ENCODE data around the gene SEMA4B. TPM values are rescaled to one million over a fixed set of nuclear protein-coding genes. Genes with fewer than 3 reads are reported as not detected.
A peak's percentile ranks its signal among the peaks of the same experiment; 100 is the strongest.

SEMA4B gene
- total and polyA plus RNA-seq, 9 of the 15 experiments (the other 6 are each of a cell fraction or from before 2014, with no cell fraction given), result 1.3 to 33.6 (median 11.0) TPM

- no peak for TF ChIP-seq CHD7 (IDR thresholded peaks at IDR 0.05; ENCODE audit: low read depth, low read length)
- TF ChIP-seq, protein P1, sequence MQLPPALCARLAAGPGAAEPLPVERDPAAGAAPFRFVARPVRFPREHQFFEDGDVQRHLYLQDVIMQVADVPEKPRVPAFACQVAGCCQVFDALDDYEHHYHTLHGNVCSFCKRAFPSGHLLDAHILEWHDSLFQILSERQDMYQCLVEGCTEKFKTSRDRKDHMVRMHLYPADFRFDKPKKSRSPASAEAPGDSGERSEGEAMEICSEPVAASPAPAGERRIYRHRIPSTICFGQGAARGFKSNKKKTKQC (CRISPR knock-in tag; IDR thresholded peaks at IDR 0.05), result 0 out of 2 replicates have a peak, but pooled peaks have one; percentile 25
- peak; percentile 14; the same call in 1 of the 2 replicates for TF ChIP-seq KLF13 (tag; IDR thresholded peaks at IDR 0.05; ENCODE audit: borderline replicate concordance, low read depth)
- TF ChIP-seq SMARCE1 (IDR thresholded peaks at IDR 0.05), result 0 out of 2 replicates have a peak, but pooled peaks have one; percentile 4
- TF ChIP-seq, protein P2, sequence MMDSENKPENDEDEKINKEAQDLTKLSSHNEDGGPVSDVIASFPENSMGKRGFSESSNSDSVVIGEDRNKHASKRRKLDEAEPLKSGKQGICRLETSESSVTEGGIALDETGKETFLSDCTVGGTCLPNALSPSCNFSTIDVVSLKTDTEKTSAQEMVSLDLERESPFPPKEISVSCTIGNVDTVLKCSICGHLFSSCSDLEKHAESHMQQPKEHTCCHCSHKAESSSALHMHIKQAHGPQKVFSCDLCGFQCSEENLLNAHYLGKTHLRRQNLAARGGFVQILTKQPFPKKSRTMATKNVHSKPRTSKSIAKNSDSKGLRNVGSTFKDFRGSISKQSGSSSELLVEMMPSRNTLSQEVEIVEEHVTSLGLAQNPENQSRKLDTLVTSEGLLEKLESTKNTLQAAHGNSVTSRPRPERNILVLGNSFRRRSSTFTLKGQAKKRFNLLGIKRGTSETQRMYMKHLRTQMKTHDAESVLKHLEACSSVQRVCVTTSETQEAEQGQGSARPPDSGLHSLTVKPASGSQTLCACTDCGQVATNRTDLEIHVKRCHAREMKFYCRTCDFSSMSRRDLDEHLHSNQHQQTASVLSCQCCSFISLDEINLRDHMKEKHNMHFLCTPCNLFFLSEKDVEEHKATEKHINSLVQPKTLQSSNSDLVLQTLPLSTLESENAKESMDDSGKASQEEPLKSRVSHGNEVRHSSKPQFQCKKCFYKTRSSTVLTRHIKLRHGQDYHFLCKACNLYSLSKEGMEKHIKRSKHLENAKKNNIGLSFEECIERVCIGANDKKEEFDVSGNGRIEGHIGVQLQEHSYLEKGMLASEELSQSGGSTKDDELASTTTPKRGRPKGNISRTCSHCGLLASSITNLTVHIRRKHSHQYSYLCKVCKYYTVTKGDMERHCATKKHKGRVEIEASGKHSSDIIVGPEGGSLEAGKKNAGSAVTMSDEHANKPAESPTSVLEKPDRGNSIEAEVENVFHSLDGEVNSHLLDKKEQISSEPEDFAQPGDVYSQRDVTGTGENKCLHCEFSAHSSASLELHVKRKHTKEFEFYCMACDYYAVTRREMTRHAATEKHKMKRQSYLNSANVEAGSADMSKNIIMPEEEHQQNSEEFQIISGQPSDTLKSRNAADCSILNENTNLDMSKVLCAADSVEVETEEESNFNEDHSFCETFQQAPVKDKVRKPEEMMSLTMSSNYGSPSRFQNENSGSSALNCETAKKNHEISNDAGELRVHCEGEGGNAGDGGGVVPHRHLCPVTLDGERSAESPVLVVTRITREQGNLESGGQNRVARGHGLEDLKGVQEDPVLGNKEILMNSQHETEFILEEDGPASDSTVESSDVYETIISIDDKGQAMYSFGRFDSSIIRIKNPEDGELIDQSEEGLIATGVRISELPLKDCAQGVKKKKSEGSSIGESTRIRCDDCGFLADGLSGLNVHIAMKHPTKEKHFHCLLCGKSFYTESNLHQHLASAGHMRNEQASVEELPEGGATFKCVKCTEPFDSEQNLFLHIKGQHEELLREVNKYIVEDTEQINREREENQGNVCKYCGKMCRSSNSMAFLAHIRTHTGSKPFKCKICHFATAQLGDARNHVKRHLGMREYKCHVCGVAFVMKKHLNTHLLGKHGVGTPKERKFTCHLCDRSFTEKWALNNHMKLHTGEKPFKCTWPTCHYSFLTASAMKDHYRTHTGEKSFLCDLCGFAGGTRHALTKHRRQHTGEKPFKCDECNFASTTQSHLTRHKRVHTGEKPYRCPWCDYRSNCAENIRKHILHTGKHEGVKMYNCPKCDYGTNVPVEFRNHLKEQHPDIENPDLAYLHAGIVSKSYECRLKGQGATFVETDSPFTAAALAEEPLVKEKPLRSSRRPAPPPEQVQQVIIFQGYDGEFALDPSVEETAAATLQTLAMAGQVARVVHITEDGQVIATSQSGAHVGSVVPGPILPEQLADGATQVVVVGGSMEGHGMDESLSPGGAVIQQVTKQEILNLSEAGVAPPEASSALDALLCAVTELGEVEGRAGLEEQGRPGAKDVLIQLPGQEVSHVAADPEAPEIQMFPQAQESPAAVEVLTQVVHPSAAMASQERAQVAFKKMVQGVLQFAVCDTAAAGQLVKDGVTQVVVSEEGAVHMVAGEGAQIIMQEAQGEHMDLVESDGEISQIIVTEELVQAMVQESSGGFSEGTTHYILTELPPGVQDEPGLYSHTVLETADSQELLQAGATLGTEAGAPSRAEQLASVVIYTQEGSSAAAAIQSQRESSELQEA (IDR thresholded peaks at IDR 0.05; ENCODE audit: low read depth), result 0 out of 2 replicates have a peak, but pooled peaks have one; percentile 37
- TF ChIP-seq ERF (CRISPR knock-in tag; IDR thresholded peaks at IDR 0.05), result peak; percentile 70; the same call in 1 of the 2 replicates
These were observed 32.4 kb downstream of the SEMA4B start, which contains the start of gene CIB1 (continued) for GRCh38 chr15:90233387-90234095.
